ENCODE measurements around the gene WWC2. TPM values are rescaled to one million over a fixed set of nuclear protein-coding genes. Genes with fewer than 3 reads are reported as not detected.

WWC2 gene
- total and polyA plus RNA-seq, 4 donors: 7.1 to 50.3 (median 24.9) TPM

GRCh38 chr4:183291070-183291469 lies 192.0 kb downstream of the WWC2 start:
- no peak for DNase-seq
- no peaks in the 10 kb centered on the region for H3K4me1 ChIP-seq (ENCODE audit: control insufficient read depth in 1 of 2, insufficient read depth in 2 of 2, low read length in 2 of 2)

GRCh38 chr4:183295711-183296110 lies 196.7 kb downstream of the WWC2 start:
- Histone ChIP-seq H3K9me3 (ENCODE audit: control insufficient read depth, low read length) (no peaks in the 10 kb centered on the region), H3K27ac (ENCODE audit: low read depth in 1 of 2, low read length in 2 of 2) (no peak overlapping the region), H3K36me3 (ENCODE audit: control insufficient read depth in 1 of 2, insufficient read depth in 2 of 2, low read length in 1 of 2) (peaks cover 4 to 9% of the 10 kb centered on the region in 2 donors), H3K27me3 (ENCODE audit: control insufficient read depth in 1 of 2, insufficient read depth in 2 of 2, low read length in 1 of 2) (no peaks in the 10 kb centered on the region), H3K4me1 (ENCODE audit: control insufficient read depth in 1 of 2, insufficient read depth in 2 of 2, low read length in 2 of 2) (peaks cover 0 to 2% of the 10 kb centered on the region in 2 donors), H3K4me3 (ENCODE audit: low read length in 2 of 2) (no peak overlapping the region)
- ATAC-seq (ENCODE audit: low FRiP score) (no peak), DNase-seq (no peak)
- intact Hi-C loops (cut with DNase I): no loop called here
- WGBS, 2 donors: 74 to 78% methylated on average over 10 of the region's 10 CpGs

More at GRCh38 chr4:183291070-183291469, 192.0 kb downstream of the WWC2 start:
- no peak overlapping the region for H3K4me3 ChIP-seq (ENCODE audit: low read length in 2 of 2)
- 94 to 98% methylated on average over 2 of the region's 2 CpGs for WGBS, 2 donors
- H3K9me3 ChIP-seq (ENCODE audit: control insufficient read depth, low read length): no peaks in the 10 kb centered on the region
- no peak for ATAC-seq (ENCODE audit: low FRiP score)
- no peak overlapping the region for H3K27ac ChIP-seq (ENCODE audit: low read depth in 1 of 2, low read length in 2 of 2)
- H3K27me3 ChIP-seq (ENCODE audit: control insufficient read depth in 1 of 2, insufficient read depth in 2 of 2, low read length in 1 of 2): no peaks in the 10 kb centered on the region
- intact Hi-C loops (cut with DNase I): no loop called here
- H3K36me3 ChIP-seq (ENCODE audit: control insufficient read depth in 1 of 2, insufficient read depth in 2 of 2, low read length in 1 of 2): peaks cover 4 to 10% of the 10 kb centered on the region in 2 donors

- Histone ChIP-seq H3K27me3 (ENCODE audit: control insufficient read depth in 1 of 2, insufficient read depth in 2 of 2, low read length in 1 of 2) (no peaks in the 10 kb centered on the region), H3K4me3 (ENCODE audit: low read length in 2 of 2) (no peak overlapping the region), H3K9me3 (ENCODE audit: control insufficient read depth, low read length) (no peaks in the 10 kb centered on the region), H3K27ac (ENCODE audit: low read depth in 1 of 2, low read length in 2 of 2) (no peak overlapping the region), H3K36me3 (ENCODE audit: control insufficient read depth in 1 of 2, insufficient read depth in 2 of 2, low read length in 1 of 2) (peaks cover 4 to 9% of the 10 kb centered on the region in 2 donors), H3K4me1 (ENCODE audit: control insufficient read depth in 1 of 2, insufficient read depth in 2 of 2, low read length in 2 of 2) (peaks cover 0 to 2% of the 10 kb centered on the region in 2 donors)
- ATAC-seq (ENCODE audit: low FRiP score) (no peak), DNase-seq (no peak)
- intact Hi-C loops (cut with DNase I): no loop called here
- 98 to 100% methylated on average over 3 of the region's 3 CpGs for WGBS, 2 donors
Observed at GRCh38 chr4:183297675-183298074, 198.6 kb downstream of the WWC2 start.

GRCh38 chr4:183299464-183299863 lies 200.4 kb downstream of the WWC2 start:
- Histone ChIP-seq H3K36me3 (ENCODE audit: control insufficient read depth in 1 of 2, insufficient read depth in 2 of 2, low read length in 1 of 2) (peaks cover 8 to 9% of the 10 kb centered on the region in 2 donors), H3K27me3 (ENCODE audit: control insufficient read depth in 1 of 2, insufficient read depth in 2 of 2, low read length in 1 of 2) (no peaks in the 10 kb centered on the region), H3K4me3 (ENCODE audit: low read length in 2 of 2) (no peak overlapping the region), H3K27ac (ENCODE audit: low read depth in 1 of 2, low read length in 2 of 2) (no peak overlapping the region), H3K9me3 (ENCODE audit: control insufficient read depth, low read length) (no peaks in the 10 kb centered on the region), H3K4me1 (ENCODE audit: control insufficient read depth in 1 of 2, insufficient read depth in 2 of 2, low read length in 2 of 2) (peaks cover 0 to 2% of the 10 kb centered on the region in 2 donors)
- no peak for ATAC-seq (ENCODE audit: low FRiP score)
- intact Hi-C loops (cut with DNase I): no loop called here
- no peak for DNase-seq
- 65 to 94% methylated on average over 2 of the region's 2 CpGs for WGBS, 2 donors

GRCh38 chr4:183300070-183300469 lies 201.0 kb downstream of the WWC2 start:
- intact Hi-C loops (cut with DNase I): no loop called here
- H3K4me3 ChIP-seq (ENCODE audit: low read length in 2 of 2): no peak overlapping the region
- peaks cover 0 to 2% of the 10 kb centered on the region in 2 donors for H3K4me1 ChIP-seq (ENCODE audit: control insufficient read depth in 1 of 2, insufficient read depth in 2 of 2, low read length in 2 of 2)
- H3K9me3 ChIP-seq (ENCODE audit: control insufficient read depth, low read length): no peaks in the 10 kb centered on the region
- no peak for DNase-seq
- 31 to 37% methylated on average over 6 of the region's 6 CpGs for WGBS, 2 donors
- no peaks in the 10 kb centered on the region for H3K27me3 ChIP-seq (ENCODE audit: control insufficient read depth in 1 of 2, insufficient read depth in 2 of 2, low read length in 1 of 2)
- H3K27ac ChIP-seq (ENCODE audit: low read depth in 1 of 2, low read length in 2 of 2): no peak overlapping the region
- ATAC-seq (ENCODE audit: low FRiP score): no peak
- peaks cover 5 to 9% of the 10 kb centered on the region in 2 donors for H3K36me3 ChIP-seq (ENCODE audit: control insufficient read depth in 1 of 2, insufficient read depth in 2 of 2, low read length in 1 of 2)

GRCh38 chr4:183300655-183301054 lies 201.6 kb downstream of the WWC2 start:
- H3K9me3 ChIP-seq (ENCODE audit: control insufficient read depth, low read length): no peaks in the 10 kb centered on the region
- no peak overlapping the region for H3K27ac ChIP-seq (ENCODE audit: low read depth in 1 of 2, low read length in 2 of 2)
- DNase-seq (no peak), ATAC-seq (ENCODE audit: low FRiP score) (no peak)
- peaks cover 5 to 6% of the 10 kb centered on the region in 2 donors for H3K36me3 ChIP-seq (ENCODE audit: control insufficient read depth in 1 of 2, insufficient read depth in 2 of 2, low read length in 1 of 2)
- H3K4me3 ChIP-seq (ENCODE audit: low read length in 2 of 2): no peak overlapping the region
- intact Hi-C loops (cut with DNase I): no loop called here
- H3K27me3 ChIP-seq (ENCODE audit: control insufficient read depth in 1 of 2, insufficient read depth in 2 of 2, low read length in 1 of 2): no peaks in the 10 kb centered on the region
- peaks cover 0 to 2% of the 10 kb centered on the region in 2 donors for H3K4me1 ChIP-seq (ENCODE audit: control insufficient read depth in 1 of 2, insufficient read depth in 2 of 2, low read length in 2 of 2)
- 67 to 73% methylated on average over 5 of the region's 5 CpGs for WGBS, 2 donors

- H3K36me3 ChIP-seq (ENCODE audit: control insufficient read depth in 1 of 2, insufficient read depth in 2 of 2, low read length in 1 of 2): peaks cover 0 to 5% of the 10 kb centered on the region in 2 donors
- ATAC-seq (ENCODE audit: low FRiP score) (no peak), DNase-seq (no peak)
- no peak overlapping the region for H3K27ac ChIP-seq (ENCODE audit: low read depth in 1 of 2, low read length in 2 of 2)
- no peaks in the 10 kb centered on the region for H3K9me3 ChIP-seq (ENCODE audit: control insufficient read depth, low read length)
- WGBS, 2 donors: 95 to 98% methylated on average over 4 of the region's 4 CpGs
- H3K27me3 ChIP-seq (ENCODE audit: control insufficient read depth in 1 of 2, insufficient read depth in 2 of 2, low read length in 1 of 2): no peaks in the 10 kb centered on the region
- intact Hi-C loops (cut with DNase I): no loop called here
- H3K4me1 ChIP-seq (ENCODE audit: control insufficient read depth in 1 of 2, insufficient read depth in 2 of 2, low read length in 2 of 2): peaks cover 0 to 2% of the 10 kb centered on the region in 2 donors
- H3K4me3 ChIP-seq (ENCODE audit: low read length in 2 of 2): no peak overlapping the region
Observed at GRCh38 chr4:183303301-183303700, 204.2 kb downstream of the WWC2 start.

- Histone ChIP-seq H3K27ac (ENCODE audit: low read depth in 1 of 2, low read length in 2 of 2) (no peak overlapping the region), H3K4me3 (ENCODE audit: low read length in 2 of 2) (no peak overlapping the region), H3K27me3 (ENCODE audit: control insufficient read depth in 1 of 2, insufficient read depth in 2 of 2, low read length in 1 of 2) (no peaks in the 10 kb centered on the region), H3K36me3 (ENCODE audit: control insufficient read depth in 1 of 2, insufficient read depth in 2 of 2, low read length in 1 of 2) (peaks cover 0 to 5% of the 10 kb centered on the region in 2 donors), H3K4me1 (ENCODE audit: control insufficient read depth in 1 of 2, insufficient read depth in 2 of 2, low read length in 2 of 2) (peaks cover 0 to 2% of the 10 kb centered on the region in 2 donors), H3K9me3 (ENCODE audit: control insufficient read depth, low read length) (no peaks in the 10 kb centered on the region)
- intact Hi-C loops (cut with DNase I): no loop called here
- ATAC-seq (ENCODE audit: low FRiP score) (no peak), DNase-seq (no peak)
- 90 to 95% methylated on average over 4 of the region's 4 CpGs for WGBS, 2 donors
Observed at GRCh38 chr4:183304067-183304466, 205.0 kb downstream of the WWC2 start.

GRCh38 chr4:183304538-183304937 lies 205.5 kb downstream of the WWC2 start:
- H3K9me3 ChIP-seq (ENCODE audit: control insufficient read depth, low read length): no peaks in the 10 kb centered on the region
- peaks cover 0 to 5% of the 10 kb centered on the region in 2 donors for H3K36me3 ChIP-seq (ENCODE audit: control insufficient read depth in 1 of 2, insufficient read depth in 2 of 2, low read length in 1 of 2)
- H3K4me1 ChIP-seq (ENCODE audit: control insufficient read depth in 1 of 2, insufficient read depth in 2 of 2, low read length in 2 of 2): peaks cover 0 to 2% of the 10 kb centered on the region in 2 donors
- intact Hi-C loops (cut with DNase I): no loop called here
- H3K27me3 ChIP-seq (ENCODE audit: control insufficient read depth in 1 of 2, insufficient read depth in 2 of 2, low read length in 1 of 2): no peaks in the 10 kb centered on the region
- DNase-seq (no peak), ATAC-seq (ENCODE audit: low FRiP score) (no peak)
- H3K27ac ChIP-seq (ENCODE audit: low read depth in 1 of 2, low read length in 2 of 2): no peak overlapping the region
- no peak overlapping the region for H3K4me3 ChIP-seq (ENCODE audit: low read length in 2 of 2)
- 95 to 96% methylated on average over 2 of the region's 2 CpGs for WGBS, 2 donors
